GM21447 (cell line): ENCODE results near the gene MPL.

Source experiments
- ATAC-seq: cut with Tn5 transposase; IDR thresholded peaks from one replicate; pipeline ENCODE4 v1.9.1; 2021; ENCODE audit not compliant: unreplicated experiment

Gene MPL

GRCh38 chr1:43351421-43352350, 14.1 kb downstream of the MPL start:
- no peak for ATAC-seq

- no peak for ATAC-seq
Observed at GRCh38 chr1:43352351-43352705, 14.7 kb downstream of the MPL start.

- ATAC-seq, result no peak
Observed at GRCh38 chr1:43352881-43353280, 15.3 kb downstream of the MPL start.

GRCh38 chr1:43354471-43354870, 16.9 kb downstream of the MPL start:
- ATAC-seq, result no peak

- no peak for ATAC-seq
Observed at GRCh38 chr1:43354936-43355335, 17.3 kb downstream of the MPL start.

- no peak for ATAC-seq
Observed at GRCh38 chr1:43357251-43357650, 19.6 kb downstream of the MPL start.

- no peak for ATAC-seq
Observed at GRCh38 chr1:43358121-43358745, 20.6 kb downstream of the MPL start.

- ATAC-seq, result peak; percentile 91
Observed at GRCh38 chr1:43358746-43359693, 21.4 kb downstream of the MPL start, which contains the start of gene CDC20. CDC20 (plus strand) TSS chr1:43358981; CDS start chr1:43359216, 235 bp downstream.

GRCh38 chr1:43359696-43360095, 22.1 kb downstream of the MPL start:
- ATAC-seq, result no peak

- no peak for ATAC-seq
Observed at GRCh38 chr1:43360616-43361015, 23.0 kb downstream of the MPL start.

GRCh38 chr1:43363283-43363934, 25.8 kb downstream of the MPL start:
- ATAC-seq, result no peak

- no peak for ATAC-seq
Observed at GRCh38 chr1:43363935-43364525, 26.4 kb downstream of the MPL start.

- ATAC-seq, result no peak
Observed at GRCh38 chr1:43365678-43366077, 28.1 kb downstream of the MPL start.

GRCh38 chr1:43366179-43366578, 28.6 kb downstream of the MPL start:
- no peak for ATAC-seq

- ATAC-seq, result no peak
Observed at GRCh38 chr1:43366601-43367025, 29.0 kb downstream of the MPL start.

GRCh38 chr1:43367026-43367903, 29.6 kb downstream of the MPL start:
- ATAC-seq, result peak; percentile 30

- ATAC-seq, result peak; percentile 70
Observed at GRCh38 chr1:43367904-43368645, 30.5 kb downstream of the MPL start, which contains the start of gene ELOVL1. ELOVL1 (minus strand) TSS chr1:43368011; CDS start chr1:43365609, 2,402 bp downstream.

- peak; percentile 1 for ATAC-seq
Observed at GRCh38 chr1:43368646-43369020, 31.0 kb downstream of the MPL start.
